Esophagus squamous epithelium (tissue), 5 donors: ENCODE data around the gene DNAJC18. TPM values are rescaled to one million over a fixed set of nuclear protein-coding genes. Genes with fewer than 3 reads are reported as not detected.
"Not testable (repeated sequence)": the region's sequence is repeated elsewhere in the genome, so short reads cannot be mapped to it uniquely, and the experiment has no call there.

Source experiments
- DNase-seq: peaks from one replicate; lab custom pipeline; 2025; lab: John Stamatoyannopoulos, UW
- H3K27ac ChIP-seq, 4 donors: fragments of 200-600 bp; sonication (generic); one replicate each; pipeline ENCODE4 v1.5.1; 2016 to 2019; ENCODE audit warnings: mild to moderate bottlenecking in 1 of 4
- H3K27me3 ChIP-seq, 4 donors: fragments of 200-600 bp; sonication (generic); 1 replicate in 3 of 4; 2 replicates in 1 of 4; pipeline versions ENCODE4 v1.5.1 to v1.6.0; 2017 to 2021; ENCODE audit warnings: antibody characterized with exemption in 1 of 4
- H3K36me3 ChIP-seq, 3 donors: fragments of 200-600 bp; sonication (generic); one replicate each; pipeline ENCODE4 v1.5.1; 2016 to 2019
- H3K4me1 ChIP-seq, 3 donors: fragments of 200-600 bp; sonication (generic); one replicate each; pipeline ENCODE4 v1.5.1; 2017 to 2019
- H3K4me3 ChIP-seq, 4 donors: fragments of 200-600 bp; sonication (generic); 1 replicate in 3 of 4; 2 replicates in 1 of 4; pipeline ENCODE4 v1.5.1; 2016 to 2019; ENCODE audit warnings: mild to moderate bottlenecking in 2 of 4, moderate library complexity in 1 of 4
- H3K9me3 ChIP-seq, 3 donors: fragments of 200-600 bp; sonication (generic); one replicate each; pipeline ENCODE4 v1.5.1; 2016 to 2019
- POLR2A ChIP-seq, 4 donors: fragments of 450-650 bp; IDR thresholded peaks; one replicate each; pipeline ENCODE4 v1.6.1; 2017; ENCODE audit warnings: antibody characterized with exemption in 4 of 4, mild to moderate bottlenecking in 4 of 4, moderate library complexity in 3 of 4
- WGBS, 2 donors: methylation state at CpG; one replicate each; pipeline ENCODE4 v1.1.5; 2018; 5-methylcytosine and 5-hydroxymethylcytosine counted together
- intact Hi-C: fragments of 100-400 bp; cut with DNase I; formaldehyde crosslinking; loops from one replicate; pipeline ENCODE4 v1.15.0; 2022
- total RNA-seq, 4 donors: library from RNA; depleted of rRNA; stranded (reverse); fragments of >200 nt; gene quantifications; one replicate each; pipeline ENCODE4 v1.1.0, GENCODE V29; 2016
- TF ChIP-seq, protein P1 (sequence below), 6 experiments: fragments of 450-650 bp in 4 of 6; fragments of 200-600 bp in 2 of 6; sonication (generic) in 2 of 6; IDR thresholded peaks; one replicate each; pipeline ENCODE4 v1.5.1; 2016 to 2019; ENCODE audit warnings: antibody characterized with exemption in 6 of 6, mild to moderate bottlenecking in 4 of 6, moderate library complexity in 4 of 6
- donor health status: DM: yes; HTN: yes; CAD: no.

Gene DNAJC18
- total RNA-seq, 4 donors from 2014 or later: 0.53 to 6.9 (median 3.9) TPM

DNA sequence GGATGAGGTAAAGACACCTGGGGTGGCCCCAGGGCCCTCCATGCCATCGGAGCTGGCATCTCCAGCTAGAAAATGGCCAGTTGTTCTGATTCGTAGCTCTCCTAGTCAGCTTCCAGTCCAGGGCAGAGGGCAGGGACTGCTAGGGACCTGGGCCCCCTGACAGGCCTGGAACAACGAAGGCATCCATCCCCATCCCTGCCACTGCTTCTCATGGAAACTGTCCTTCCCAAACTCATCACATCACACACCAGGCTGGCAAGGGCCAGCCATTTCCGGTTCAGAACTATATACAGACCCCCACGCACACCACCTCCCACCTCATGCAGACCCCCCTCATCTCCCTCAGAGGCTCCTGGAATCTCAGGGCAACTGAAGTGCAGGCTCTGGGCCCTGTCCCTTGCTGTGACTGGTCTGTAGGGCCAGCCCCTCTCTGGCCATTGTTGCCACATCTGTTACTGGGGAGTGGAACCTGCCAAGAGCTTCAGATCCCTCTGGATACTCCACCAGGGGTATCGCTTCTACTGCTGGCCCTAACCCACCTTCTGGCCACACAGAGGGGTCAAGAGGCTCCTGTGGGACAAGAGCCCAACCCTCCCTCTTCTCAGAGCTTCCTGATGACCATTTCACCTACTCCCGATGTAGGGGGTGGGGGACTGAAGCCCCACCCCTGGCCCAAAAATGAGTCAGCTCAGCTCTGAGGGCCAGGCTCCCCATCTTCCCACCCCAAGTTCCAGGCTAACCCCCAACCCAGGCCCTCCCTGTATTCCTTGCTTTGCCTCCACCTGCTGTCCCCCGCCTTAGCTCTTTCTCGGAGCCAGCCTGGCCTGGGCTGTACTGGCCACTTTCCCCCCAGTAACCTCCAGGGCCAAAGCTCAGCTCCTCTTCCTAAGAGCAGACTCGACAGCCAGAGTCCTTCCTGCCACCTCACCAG lies 48.4 kb downstream of the DNAJC18 start:
- peaks cover 42 to 75% (median 45%) of the 10 kb centered on the region in 3 donors for H3K4me1 ChIP-seq
- H3K27ac ChIP-seq: peak overlapping the region; percentile 24 to 80 (median 43)
- peaks cover 0 to 38% (median 0%) of the 10 kb centered on the region in 4 donors for H3K27me3 ChIP-seq
- H3K36me3 ChIP-seq: no peaks in the 10 kb centered on the region
- intact Hi-C loops: loop anchor here (5.0 kb wide), 1 partner anchor 49 kb away; the partner anchor contains the start of gene PAIP2
- peak overlapping the region in 1 of 4 donors; percentile 73 for H3K4me3 ChIP-seq
- 52 to 67% methylated on average over 5 to 6 of the region's 10 CpGs for WGBS, 2 donors
- TF ChIP-seq POLR2A (IDR thresholded peaks at IDR 0.05): no peak
- TF ChIP-seq, protein P1, sequence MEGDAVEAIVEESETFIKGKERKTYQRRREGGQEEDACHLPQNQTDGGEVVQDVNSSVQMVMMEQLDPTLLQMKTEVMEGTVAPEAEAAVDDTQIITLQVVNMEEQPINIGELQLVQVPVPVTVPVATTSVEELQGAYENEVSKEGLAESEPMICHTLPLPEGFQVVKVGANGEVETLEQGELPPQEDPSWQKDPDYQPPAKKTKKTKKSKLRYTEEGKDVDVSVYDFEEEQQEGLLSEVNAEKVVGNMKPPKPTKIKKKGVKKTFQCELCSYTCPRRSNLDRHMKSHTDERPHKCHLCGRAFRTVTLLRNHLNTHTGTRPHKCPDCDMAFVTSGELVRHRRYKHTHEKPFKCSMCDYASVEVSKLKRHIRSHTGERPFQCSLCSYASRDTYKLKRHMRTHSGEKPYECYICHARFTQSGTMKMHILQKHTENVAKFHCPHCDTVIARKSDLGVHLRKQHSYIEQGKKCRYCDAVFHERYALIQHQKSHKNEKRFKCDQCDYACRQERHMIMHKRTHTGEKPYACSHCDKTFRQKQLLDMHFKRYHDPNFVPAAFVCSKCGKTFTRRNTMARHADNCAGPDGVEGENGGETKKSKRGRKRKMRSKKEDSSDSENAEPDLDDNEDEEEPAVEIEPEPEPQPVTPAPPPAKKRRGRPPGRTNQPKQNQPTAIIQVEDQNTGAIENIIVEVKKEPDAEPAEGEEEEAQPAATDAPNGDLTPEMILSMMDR (IDR thresholded peaks at IDR 0.05): no peak
- H3K9me3 ChIP-seq: no peaks in the 10 kb centered on the region
- DNase-seq: no peak

DNA sequence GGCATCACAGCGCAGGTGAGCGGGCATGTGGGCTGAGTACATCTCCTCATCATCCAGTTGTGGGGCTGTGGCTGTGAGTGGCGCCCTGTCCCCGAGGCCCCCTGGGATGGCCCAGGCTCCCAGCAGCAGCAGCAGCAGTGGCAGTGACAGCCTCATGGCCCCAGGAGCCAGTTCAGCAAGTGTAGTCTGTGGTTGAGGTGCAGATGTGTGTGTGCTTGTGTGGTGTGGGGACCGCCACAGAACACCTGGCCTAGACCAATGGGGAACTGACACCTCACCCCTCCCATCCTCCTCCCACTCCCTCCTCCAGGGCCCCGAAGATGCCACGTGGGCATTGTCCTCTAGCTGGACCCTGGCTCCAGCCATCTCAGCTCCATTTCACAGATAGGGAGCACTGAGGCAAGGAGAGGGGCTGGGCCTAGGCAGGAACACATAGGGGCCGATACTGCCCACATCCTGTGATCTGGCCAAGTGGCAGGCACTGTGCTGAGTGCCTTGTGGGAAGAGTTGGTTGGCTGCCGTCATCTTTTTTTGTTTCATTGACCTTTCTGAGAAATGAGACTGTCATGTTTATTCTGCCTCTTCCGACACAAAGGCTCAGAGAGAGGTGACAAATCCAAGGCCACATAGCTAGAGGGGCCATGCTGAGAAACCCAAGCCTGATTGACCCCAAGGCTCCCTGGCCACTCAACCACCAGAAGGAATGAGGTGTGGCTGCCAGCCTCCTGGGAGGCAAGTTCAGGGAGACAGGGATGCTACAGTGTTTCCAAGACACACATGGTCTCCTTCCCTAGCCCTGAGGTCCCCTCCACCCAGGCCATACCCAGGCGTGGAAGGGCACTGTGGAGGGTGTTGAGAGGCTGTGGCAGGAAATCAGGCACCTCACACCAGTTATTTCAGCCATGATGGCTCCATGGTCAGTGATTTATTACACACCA lies 49.4 kb downstream of the DNAJC18 start, which contains the start of gene MZB1:
TSS of gene MZB1 (minus strand) at position 213 of the 938 bp plus-strand sequence. CDS start at position 156, 57 bp downstream.
- Histone ChIP-seq H3K36me3 (no peaks in the 10 kb centered on the region), H3K4me1 (peaks cover 46 to 75% (median 49%) of the 10 kb centered on the region in 3 donors), H3K27me3 (peaks cover 0 to 32% (median 0%) of the 10 kb centered on the region in 4 donors), H3K4me3 (peak within 1 kb of the TSS in 1 of 4 donors; percentile 29), H3K27ac (peak within 1 kb of the TSS in 3 of 4 donors; percentile 24 to 80 (median 60)), H3K9me3 (no peaks in the 10 kb centered on the region)
- intact Hi-C loops: loop anchor here (5.0 kb wide), 1 partner anchor 48 kb away; the partner anchor contains the start of gene PAIP2
- 55 to 78% methylated on average over 8 to 10 of the region's 11 CpGs for WGBS, 2 donors
- no peak for DNase-seq
- TF ChIP-seq, protein P1 (IDR thresholded peaks at IDR 0.05): no peak
- TF ChIP-seq POLR2A (IDR thresholded peaks at IDR 0.05): peak in 1 of 4 donors; percentile 52

DNA sequence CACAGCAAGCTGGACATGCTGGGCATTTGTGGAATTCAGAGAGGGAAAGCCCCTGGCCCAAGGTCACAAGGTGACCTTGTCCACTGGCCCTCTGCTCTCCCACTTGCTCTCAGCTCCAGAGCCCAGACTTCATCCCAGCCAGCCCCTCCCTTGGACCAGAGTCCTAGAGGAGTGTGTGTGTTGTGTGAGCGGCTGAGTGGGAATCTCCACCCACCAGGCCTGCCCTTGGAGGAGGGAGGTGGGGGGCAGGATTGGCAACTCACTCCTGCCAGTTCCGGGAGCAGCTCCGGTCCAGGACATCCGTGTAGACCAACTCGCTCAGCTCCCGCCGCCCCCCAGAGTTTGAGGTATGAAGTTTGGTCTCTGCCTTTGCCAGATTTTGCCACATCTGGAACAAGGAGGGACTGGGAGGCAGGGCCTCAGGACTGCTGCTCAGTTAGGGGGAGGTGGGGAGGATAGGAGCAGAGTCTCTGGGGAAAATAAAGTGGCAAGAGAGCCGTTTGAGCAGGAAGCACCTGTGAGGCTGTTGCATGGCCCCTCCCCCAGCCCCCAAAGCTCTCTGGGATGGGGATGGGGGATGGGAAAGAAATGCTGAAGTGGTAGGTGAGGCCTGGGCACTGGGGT lies 51.0 kb downstream of the DNAJC18 start:
- no peaks in the 10 kb centered on the region for H3K36me3 ChIP-seq
- 4 to 14% methylated on average over 1 to 8 of the region's 8 CpGs for WGBS, 2 donors
- TF ChIP-seq, protein P1 (IDR thresholded peaks at IDR 0.05): no peak
- no peak for TF ChIP-seq POLR2A (IDR thresholded peaks at IDR 0.05)
- DNase-seq: no peak
- peak overlapping the region in 1 of 4 donors; percentile 2 for H3K27ac ChIP-seq
- intact Hi-C loops: no loop called here
- peaks cover 0 to 15% (median 0%) of the 10 kb centered on the region in 4 donors for H3K27me3 ChIP-seq
- H3K9me3 ChIP-seq: no peaks in the 10 kb centered on the region
- H3K4me3 ChIP-seq: peak overlapping the region in 1 of 4 donors; percentile 29
- peaks cover 47 to 75% (median 49%) of the 10 kb centered on the region in 3 donors for H3K4me1 ChIP-seq

DNA sequence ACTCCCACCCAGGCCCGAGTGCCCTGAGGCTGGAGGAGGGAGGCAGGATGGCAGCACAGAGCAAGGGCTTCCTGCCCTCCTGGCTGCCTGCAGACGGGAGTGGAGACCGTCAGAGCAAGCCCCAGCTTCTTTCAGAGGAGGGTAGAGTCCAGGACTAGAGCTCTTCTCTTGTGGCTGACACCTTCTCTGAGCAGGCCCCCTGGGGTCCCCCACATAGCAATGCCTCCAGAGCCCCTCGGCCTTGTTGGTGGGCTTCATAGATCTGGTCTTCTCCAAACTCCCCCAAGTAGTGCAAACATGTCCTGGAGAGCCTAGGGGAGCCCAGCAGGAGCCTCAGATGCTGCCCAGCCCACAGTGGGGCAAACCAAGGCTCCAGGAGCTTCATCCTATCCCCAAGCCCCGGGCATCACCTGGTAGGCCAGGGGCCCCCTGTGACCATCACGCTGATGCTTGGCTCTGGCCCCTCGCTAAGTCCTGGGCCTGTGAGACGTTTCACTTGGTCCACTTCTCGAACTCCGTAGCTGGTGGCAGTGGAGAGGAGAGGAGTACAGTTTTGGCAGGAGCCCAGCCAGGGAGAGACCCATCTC lies 51.6 kb downstream of the DNAJC18 start:
- Histone ChIP-seq H3K9me3 (no peaks in the 10 kb centered on the region), H3K27ac (peak overlapping the region in 1 of 4 donors; percentile 2), H3K4me1 (peaks cover 41 to 71% (median 50%) of the 10 kb centered on the region in 3 donors), H3K36me3 (no peaks in the 10 kb centered on the region), H3K27me3 (peaks cover 0 to 9% (median 0%) of the 10 kb centered on the region in 4 donors), H3K4me3 (peak overlapping the region in 1 of 4 donors; percentile 29)
- 60 to 100% methylated on average over 1 of the region's 10 CpGs for WGBS, 2 donors
- intact Hi-C loops: no loop called here
- TF ChIP-seq, protein P1 (IDR thresholded peaks at IDR 0.05): no peak
- TF ChIP-seq POLR2A (IDR thresholded peaks at IDR 0.05): no peak
- no peak for DNase-seq

DNA sequence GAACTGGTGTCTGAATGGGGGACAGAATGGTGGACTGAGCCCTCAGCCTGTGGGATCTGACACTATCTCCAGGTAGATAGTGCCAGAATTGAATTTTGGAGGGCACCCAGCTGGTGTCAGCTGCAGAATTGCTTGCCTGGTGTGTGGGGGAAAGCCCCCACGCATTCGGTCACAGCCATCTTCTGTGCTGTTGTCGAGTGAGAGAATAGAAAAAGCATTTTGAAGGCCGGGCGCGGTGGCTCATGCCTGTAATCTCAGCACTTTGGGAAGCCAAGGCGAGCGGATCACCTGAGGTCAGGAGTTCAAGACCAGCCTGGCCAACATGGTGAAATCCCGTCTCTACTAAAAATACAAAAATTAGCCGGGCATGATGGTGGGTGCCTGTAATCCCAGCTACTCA lies 52.4 kb downstream of the DNAJC18 start:
- H3K27ac ChIP-seq, H3K27me3 ChIP-seq, H3K36me3 ChIP-seq, H3K4me3 ChIP-seq, H3K9me3 ChIP-seq, DNase-seq, intact Hi-C loops: not testable (repeated sequence)
- 88 to 92% methylated on average over 7 to 10 of the region's 10 CpGs for WGBS, 2 donors
- peaks cover 33 to 64% (median 47%) of the 10 kb centered on the region in 3 donors for H3K4me1 ChIP-seq
